T follicular helper cell (primary cell): ENCODE measurements around the gene SLC8A1.

ENCODE experiments used
- DNase-seq: peaks from one replicate; pipeline ENCODE4 v3.0.0-alpha.2; 2020; ENCODE audit warnings: low read depth

Gene SLC8A1

GRCh38 chr2:40047406-40047805 is 404.5 kb downstream of the SLC8A1 start:
- no peak for DNase-seq
